ENCODE results near the gene VMAC.

The VMAC gene

GRCh38 chr19:5951338-5951861 is 46.7 kb downstream of the VMAC start:
- ChIA-PET POLR2A (interaction anchor here (1.1 kb wide), 2 partner anchors 27 to 47 kb away, joined by 3 read pairs; partner anchors contain the start of genes NDUFA11 and RANBP3), CTCF (interaction anchor here (3.1 kb wide), 1 partner anchor 16 kb away, joined by 11 read pairs; no protein-coding TSS in a partner anchor)
- TF ChIP-seq LEF1 (IDR thresholded peaks at IDR 0.05; ENCODE audit: borderline replicate concordance) (no peak), BHLHE40 (IDR thresholded peaks at IDR 0.05; ENCODE audit: borderline replicate concordance) (no peak), HDGF (IDR thresholded peaks at IDR 0.05; ENCODE audit: borderline replicate concordance) (no peak), FOXA1 (IDR thresholded peaks at IDR 0.05) (no peak), ZNF384 (IDR thresholded peaks at IDR 0.05) (no peak), PKNOX1 (IDR thresholded peaks at IDR 0.05) (no peak)
- no peak for DNase-seq (ENCODE audit: extremely low spot score)

GRCh38 chr19:5952193-5953029 is 47.7 kb downstream of the VMAC start:
- TF ChIP-seq HDGF (IDR thresholded peaks at IDR 0.05; ENCODE audit: borderline replicate concordance), result no peak
- no peak for TF ChIP-seq SP1 (IDR thresholded peaks at IDR 0.05)
- no peak for TF ChIP-seq FOXA1 (IDR thresholded peaks at IDR 0.05)
- no peak for TF ChIP-seq L3MBTL2 (conservative IDR thresholded peaks at IDR 0.05)
- no peak for TF ChIP-seq BHLHE40 (IDR thresholded peaks at IDR 0.05; ENCODE audit: borderline replicate concordance)
- POLR2A ChIA-PET, result interaction anchor here (1.1 kb wide), 2 partner anchors 26 to 48 kb away, joined by 3 read pairs; partner anchors contain the start of genes NDUFA11 and RANBP3
- no peak for DNase-seq (ENCODE audit: extremely low spot score)
- CTCF ChIA-PET, result interaction anchor here (0.9 kb wide), 1 partner anchor 15 kb away, joined by 3 read pairs; no protein-coding TSS in a partner anchor

- ChIA-PET POLR2A (no interaction called here), CTCF (interaction anchor here (0.9 to 1.0 kb wide), 2 partner anchors 15 to 149 kb away, joined by 3 read pairs; no protein-coding TSS in a partner anchor)
- TF ChIP-seq ELF4 (IDR thresholded peaks at IDR 0.05) (no peak), CTBP1 (IDR thresholded peaks at IDR 0.05; ENCODE audit: borderline replicate concordance) (no peak), ZNF384 (IDR thresholded peaks at IDR 0.05) (no peak), NFRKB (IDR thresholded peaks at IDR 0.05) (no peak), HDGF (IDR thresholded peaks at IDR 0.05; ENCODE audit: borderline replicate concordance) (no peak), ARNT (IDR thresholded peaks at IDR 0.05) (no peak), L3MBTL2 (conservative IDR thresholded peaks at IDR 0.05) (no peak), SUZ12 (IDR thresholded peaks at IDR 0.05) (no peak), FOXK2 (IDR thresholded peaks at IDR 0.05) (no peak), FOXM1 (IDR thresholded peaks at IDR 0.05; ENCODE audit: borderline replicate concordance) (no peak)
- no peak for DNase-seq (ENCODE audit: extremely low spot score)
These were observed 48.4 kb downstream of the VMAC start for GRCh38 chr19:5953030-5953589.

GRCh38 chr19:5953680-5954213 is 49.1 kb downstream of the VMAC start:
- CTCF ChIA-PET, result interaction anchor here (1.0 kb wide), 1 partner anchor 149 kb away, joined by 3 read pairs; no protein-coding TSS in a partner anchor
- no peak for DNase-seq (ENCODE audit: extremely low spot score)
- POLR2A ChIA-PET, result interaction anchor here (0.6 kb wide), 1 partner anchor 67 kb away, joined by 3 read pairs; no protein-coding TSS in a partner anchor
- TF ChIP-seq FOXA1 (IDR thresholded peaks at IDR 0.05), result no peak
- TF ChIP-seq BHLHE40 (IDR thresholded peaks at IDR 0.05; ENCODE audit: borderline replicate concordance), result no peak
- TF ChIP-seq LEF1 (IDR thresholded peaks at IDR 0.05; ENCODE audit: borderline replicate concordance), result no peak
- no peak for TF ChIP-seq TARDBP (IDR thresholded peaks at IDR 0.05)
- no peak for TF ChIP-seq NFRKB (IDR thresholded peaks at IDR 0.05)
- no peak for TF ChIP-seq SUZ12 (IDR thresholded peaks at IDR 0.05)
- no peak for TF ChIP-seq ZNF384 (IDR thresholded peaks at IDR 0.05)
- TF ChIP-seq FOXM1 (IDR thresholded peaks at IDR 0.05; ENCODE audit: borderline replicate concordance), result no peak

GRCh38 chr19:5954293-5954692 is 49.6 kb downstream of the VMAC start:
- CTCF ChIA-PET, result interaction anchor here (0.6 kb wide), 1 partner anchor 180 kb away, joined by 6 read pairs; no protein-coding TSS in a partner anchor
- POLR2A ChIA-PET, result interaction anchor here (0.6 kb wide), 1 partner anchor 67 kb away, joined by 3 read pairs; no protein-coding TSS in a partner anchor
- TF ChIP-seq PKNOX1 (IDR thresholded peaks at IDR 0.05), result no peak
- no peak for DNase-seq (ENCODE audit: extremely low spot score)

- DNase-seq (ENCODE audit: extremely low spot score), result no peak
- ChIA-PET POLR2A (no interaction called here), CTCF (interaction anchor here (4.3 kb wide), 1 partner anchor 12 kb away, joined by 20 read pairs; no protein-coding TSS in a partner anchor)
- no peak for TF ChIP-seq NFRKB (IDR thresholded peaks at IDR 0.05)
These were observed 50.9 kb downstream of the VMAC start for GRCh38 chr19:5955636-5955935.

GRCh38 chr19:5956323-5956722 is 51.7 kb downstream of the VMAC start:
- ChIA-PET POLR2A (no interaction called here), CTCF (interaction anchor here (1.1 to 4.3 kb wide), 3 partner anchors 9 to 24 kb away, joined by 3 to 20 read pairs (median 4); no protein-coding TSS in a partner anchor)
- TF ChIP-seq CTBP1 (IDR thresholded peaks at IDR 0.05; ENCODE audit: borderline replicate concordance), result no peak
- no peak for TF ChIP-seq FOXA1 (IDR thresholded peaks at IDR 0.05)
- no peak for TF ChIP-seq LEF1 (IDR thresholded peaks at IDR 0.05; ENCODE audit: borderline replicate concordance)
- TF ChIP-seq ZNF384 (IDR thresholded peaks at IDR 0.05), result no peak
- TF ChIP-seq TARDBP (IDR thresholded peaks at IDR 0.05), result no peak
- no peak for TF ChIP-seq FOXM1 (IDR thresholded peaks at IDR 0.05; ENCODE audit: borderline replicate concordance)
- TF ChIP-seq BHLHE40 (IDR thresholded peaks at IDR 0.05; ENCODE audit: borderline replicate concordance), result no peak
- no peak for TF ChIP-seq ELF4 (IDR thresholded peaks at IDR 0.05)
- no peak for TF ChIP-seq NFRKB (IDR thresholded peaks at IDR 0.05)
- TF ChIP-seq HDGF (IDR thresholded peaks at IDR 0.05; ENCODE audit: borderline replicate concordance), result no peak
- no peak for TF ChIP-seq SP1 (IDR thresholded peaks at IDR 0.05)
- TF ChIP-seq L3MBTL2 (conservative IDR thresholded peaks at IDR 0.05), result no peak
- no peak for TF ChIP-seq ARNT (IDR thresholded peaks at IDR 0.05)

More at GRCh38 chr19:5956323-5956722, 51.7 kb downstream of the VMAC start:
- no peak for DNase-seq (ENCODE audit: extremely low spot score)
